Dedifferentiated amniotic fluid mesenchymal stem cell (primary cell): ENCODE data around the gene KIAA0930.
"Not testable (repeated sequence)": the region's sequence is repeated elsewhere in the genome, so short reads cannot be mapped to it uniquely, and the experiment has no call there.

ENCODE experiments used
- DNase-seq: peaks from one replicate; pipeline ENCODE4 v3.0.0-alpha.2; 2016; ENCODE audit errors: extremely low spot score

The KIAA0930 gene

DNA sequence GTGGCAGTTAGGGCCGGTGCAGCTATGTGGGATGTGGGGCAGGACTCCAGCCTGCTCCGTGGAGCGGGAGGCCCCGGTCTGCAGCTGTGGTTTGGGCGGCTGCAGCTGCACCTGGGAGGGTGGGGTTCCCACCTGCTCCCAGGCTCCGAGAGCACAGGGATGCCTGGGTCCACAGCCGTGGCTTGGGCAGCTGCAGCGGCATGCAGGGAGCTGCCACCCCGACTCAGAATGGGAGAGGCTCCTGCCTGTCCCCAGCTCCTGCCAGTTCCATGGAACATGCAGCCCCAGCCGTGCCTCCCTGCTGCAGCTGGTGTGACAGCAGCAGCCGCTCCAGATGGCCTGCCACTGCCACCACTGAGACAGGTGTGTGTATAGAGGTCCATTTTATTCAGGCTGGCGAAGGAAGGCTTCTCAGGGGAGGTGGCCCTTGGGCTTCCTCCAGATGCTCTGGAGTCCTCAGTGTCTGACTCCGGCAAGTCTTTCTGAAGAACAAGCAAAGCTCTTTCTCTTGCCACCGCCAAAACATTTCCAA, 22.3 kb upstream of the KIAA0930 start:
- no peak for DNase-seq

DNA sequence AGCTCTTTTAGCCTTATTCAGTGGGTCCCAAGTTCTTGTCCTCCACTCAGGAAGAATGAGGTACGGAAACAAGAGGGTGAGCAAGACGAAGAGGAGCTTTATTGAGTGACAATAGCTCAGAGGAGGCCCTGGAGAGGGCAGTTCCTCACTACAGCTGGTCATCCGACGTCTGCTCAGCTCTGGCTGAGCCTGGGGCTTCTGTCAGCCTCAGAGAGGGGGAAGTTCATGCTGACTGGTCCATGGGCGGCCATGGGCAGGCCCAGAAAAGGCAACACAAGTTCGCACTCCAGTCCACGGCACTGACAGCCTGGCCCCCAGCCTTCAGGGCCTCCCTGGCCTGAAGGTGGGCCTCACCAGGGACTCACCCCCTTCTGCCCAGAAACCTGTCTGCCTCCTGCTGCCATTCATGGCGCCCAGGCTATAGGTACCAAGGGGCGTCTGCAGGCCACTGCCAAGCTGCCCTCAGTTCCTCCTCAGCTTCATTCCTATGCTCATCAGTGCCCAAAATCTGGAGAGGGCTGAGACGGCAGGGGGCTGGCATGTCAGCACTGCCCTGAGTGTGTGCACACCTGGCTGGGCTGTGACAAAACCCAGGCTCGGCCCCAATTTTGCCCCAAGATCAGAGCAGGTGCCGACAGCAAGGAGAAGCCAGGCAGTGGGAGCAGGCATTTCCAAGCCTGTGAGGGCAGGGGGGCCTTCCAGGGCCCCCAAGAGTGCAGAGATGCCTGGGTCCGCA, 21.7 kb upstream of the KIAA0930 start:
- no peak for DNase-seq

DNA sequence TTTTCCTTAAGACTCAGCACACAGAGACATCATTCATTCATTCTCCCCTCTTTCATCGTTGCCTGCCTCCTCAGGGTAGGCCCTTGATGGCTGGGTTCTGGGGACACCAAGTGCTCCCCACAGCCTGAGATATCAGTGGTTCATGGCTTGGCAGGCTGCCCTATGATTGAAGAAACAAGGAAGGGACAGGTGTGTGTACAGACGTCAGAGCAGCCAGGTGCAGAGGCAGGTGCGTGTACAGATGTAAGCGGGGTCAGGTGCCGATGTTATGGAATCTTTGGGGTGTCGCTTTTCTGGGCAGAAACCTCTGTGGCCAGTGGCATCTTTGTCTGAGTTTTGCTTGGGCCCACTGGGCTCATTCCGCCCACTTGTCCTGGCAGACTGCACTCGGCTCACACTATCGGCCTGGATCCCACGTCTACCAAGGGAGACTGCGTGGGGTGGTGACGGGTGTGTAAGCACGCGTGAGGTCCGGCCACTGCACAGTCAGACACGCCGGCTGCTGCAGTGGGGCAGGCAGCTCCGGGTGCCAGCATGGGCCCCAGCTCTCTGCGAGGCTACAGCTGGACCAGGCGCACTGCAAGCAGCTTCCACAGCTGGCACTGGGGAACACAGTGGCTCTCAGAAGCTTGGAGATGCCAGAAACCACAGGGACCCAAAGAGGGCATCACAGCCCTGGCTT, 20.9 kb upstream of the KIAA0930 start:
- DNase-seq, result no peak

DNA sequence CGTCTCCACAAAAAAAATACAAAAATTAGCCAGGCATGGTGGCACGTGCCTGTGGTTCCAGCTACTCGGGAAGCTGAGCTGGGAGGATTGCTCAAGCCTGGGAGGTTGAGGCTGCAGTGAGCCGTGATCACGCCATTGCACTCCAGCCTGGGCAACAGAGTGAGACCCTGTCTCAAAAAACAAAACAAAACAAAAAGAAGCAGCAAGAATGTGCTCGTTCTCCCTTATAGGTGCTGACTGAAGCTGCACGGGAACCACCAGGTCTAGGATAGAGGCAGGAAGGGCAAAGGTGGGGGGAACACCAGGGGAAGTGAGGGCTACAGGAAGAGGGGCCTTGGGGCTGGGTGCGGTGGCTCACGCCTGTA, 19.7 kb upstream of the KIAA0930 start:
- DNase-seq, result not testable (repeated sequence)

DNA sequence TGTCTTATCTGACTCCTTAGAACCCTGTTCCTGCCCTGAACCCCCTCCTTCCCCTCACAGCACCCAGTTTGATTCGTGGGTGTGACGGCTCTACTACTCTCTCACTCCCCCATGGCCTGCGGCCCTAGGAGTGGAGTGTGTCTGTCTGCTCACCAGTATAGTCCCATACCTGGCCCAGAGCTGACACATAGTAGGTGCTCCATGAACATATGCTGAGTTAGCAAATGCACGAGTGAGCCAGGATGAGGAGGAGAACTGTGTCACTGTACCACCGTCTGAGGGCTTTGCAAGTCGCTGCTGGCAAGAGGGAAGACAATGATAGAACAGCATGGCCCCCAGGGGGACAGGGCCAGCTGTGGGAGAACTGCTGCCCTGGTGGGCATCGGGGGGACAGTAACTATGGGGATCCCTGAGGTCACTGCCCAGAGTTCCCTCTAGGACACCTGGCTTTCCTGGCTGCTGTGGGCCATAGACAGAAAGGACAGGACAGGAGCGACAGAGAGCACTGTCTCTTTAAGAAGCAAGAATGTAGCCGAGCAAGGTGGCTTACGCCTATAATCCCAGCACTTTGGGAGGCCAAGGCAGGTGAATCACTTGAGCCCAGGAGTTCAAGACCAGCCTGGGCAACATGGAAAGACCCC, 19.2 kb upstream of the KIAA0930 start:
- no peak for DNase-seq

DNA sequence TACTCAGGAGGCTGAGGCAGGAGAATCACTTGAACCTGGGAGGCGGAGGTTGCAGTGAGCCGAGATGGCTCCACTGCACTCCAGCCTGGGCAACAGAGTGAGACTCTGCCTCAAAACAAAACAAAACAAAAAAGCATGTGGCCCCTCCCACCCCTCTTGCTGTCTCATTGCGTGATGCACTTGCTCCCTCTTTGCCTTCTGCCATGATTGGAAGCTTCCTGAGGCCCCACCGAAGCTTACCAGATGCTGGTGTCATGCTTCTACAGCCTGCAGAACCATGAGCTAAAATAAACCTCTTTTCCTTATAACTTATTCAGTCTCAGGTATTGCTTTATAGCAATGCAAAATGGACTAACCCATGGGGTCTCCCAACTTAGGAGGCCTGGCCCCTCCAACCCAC, 17.2 kb upstream of the KIAA0930 start:
- DNase-seq, result not testable (repeated sequence)

DNA sequence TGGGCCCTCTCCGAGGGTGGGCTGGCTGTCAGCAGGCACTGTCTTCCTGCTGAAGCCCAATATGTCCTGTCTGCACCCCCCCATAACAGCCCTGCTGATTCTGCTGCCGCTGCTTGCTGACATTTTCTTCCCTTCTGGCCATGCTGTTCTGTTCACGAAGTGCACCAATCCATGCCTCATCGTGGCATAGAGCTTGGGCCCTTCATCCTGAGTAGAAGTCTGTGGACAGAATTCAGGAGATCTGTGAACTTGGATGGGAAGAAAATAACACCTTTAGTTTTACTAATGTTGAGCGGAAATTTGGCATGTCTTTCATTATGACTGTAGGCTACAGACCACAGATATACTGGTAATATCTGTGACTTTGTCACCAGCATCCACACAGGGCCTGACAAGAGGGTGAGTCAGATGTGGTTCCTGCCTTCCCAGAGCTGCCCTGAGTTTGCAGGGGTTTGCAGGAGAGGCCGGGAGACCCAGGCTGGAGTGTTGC, 14.1 kb upstream of the KIAA0930 start:
- DNase-seq, result no peak

DNA sequence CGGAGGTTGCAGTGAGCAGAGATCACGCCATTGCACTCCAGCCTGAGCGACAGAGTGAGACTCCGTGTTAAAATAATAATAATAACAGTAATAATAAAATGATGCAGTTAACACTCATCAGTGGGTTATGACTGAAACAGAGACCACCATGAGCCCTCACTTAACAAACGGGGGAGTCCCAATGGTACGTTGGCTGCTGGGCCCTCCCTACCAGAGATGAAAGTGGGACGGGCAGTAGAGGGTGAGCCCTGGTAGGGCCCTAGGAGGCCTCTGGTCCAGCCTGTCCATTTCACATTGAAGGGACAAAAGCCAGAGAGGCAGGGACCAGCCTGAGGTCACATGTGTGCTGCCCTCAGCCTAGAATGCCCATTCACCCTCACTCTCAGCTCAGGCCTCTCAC, 13.7 kb upstream of the KIAA0930 start:
- DNase-seq, result no peak

DNA sequence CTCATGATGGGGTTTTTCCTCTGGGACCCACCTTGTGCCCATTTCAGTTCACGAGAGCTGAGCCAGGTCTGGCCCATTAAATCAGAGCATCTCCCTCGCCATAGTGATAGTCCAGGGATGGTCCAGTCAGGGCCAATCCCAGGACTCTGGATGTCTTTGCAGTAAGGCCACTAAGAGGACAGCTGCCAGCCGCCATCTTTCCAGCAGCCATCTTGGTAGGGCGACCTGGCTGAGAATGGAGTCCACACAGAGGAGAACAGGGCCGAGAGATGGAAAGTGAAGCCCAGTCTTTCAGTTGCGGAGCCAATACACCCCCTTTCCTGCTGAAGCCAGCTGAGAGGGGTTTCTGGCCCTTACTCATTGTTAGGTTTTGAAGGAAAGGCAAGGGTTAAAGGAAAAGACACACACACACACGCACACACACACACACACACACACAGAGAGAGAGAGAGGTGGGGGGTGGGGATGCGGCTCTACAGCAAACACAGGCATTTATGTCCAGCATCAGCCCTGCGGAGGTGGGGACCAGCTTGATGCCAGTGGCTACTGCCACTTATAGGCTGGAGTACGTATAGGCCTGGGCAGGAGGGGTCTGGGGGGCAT, 12.4 kb upstream of the KIAA0930 start:
- DNase-seq, result no peak

DNA sequence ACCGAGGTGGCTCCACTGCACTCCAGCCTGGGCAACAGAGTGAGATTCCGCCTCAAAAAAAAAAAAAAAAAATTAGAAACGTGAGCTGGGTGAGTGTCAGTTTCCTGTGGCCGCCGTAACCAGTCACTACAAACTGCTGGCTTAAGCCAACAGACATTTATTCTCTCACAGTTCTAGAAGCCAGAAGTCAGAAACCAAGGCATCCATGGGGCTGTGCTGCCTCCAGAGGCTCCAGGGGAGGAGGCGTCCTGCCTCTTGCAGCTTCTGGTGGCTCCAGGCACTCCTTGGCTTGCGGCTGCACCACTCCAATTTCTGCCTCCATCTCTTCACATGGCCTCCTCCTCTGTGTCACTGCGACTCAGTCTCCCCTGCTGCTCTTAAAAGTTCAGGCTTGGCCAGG, 11.1 kb upstream of the KIAA0930 start:
- no peak for DNase-seq

DNA sequence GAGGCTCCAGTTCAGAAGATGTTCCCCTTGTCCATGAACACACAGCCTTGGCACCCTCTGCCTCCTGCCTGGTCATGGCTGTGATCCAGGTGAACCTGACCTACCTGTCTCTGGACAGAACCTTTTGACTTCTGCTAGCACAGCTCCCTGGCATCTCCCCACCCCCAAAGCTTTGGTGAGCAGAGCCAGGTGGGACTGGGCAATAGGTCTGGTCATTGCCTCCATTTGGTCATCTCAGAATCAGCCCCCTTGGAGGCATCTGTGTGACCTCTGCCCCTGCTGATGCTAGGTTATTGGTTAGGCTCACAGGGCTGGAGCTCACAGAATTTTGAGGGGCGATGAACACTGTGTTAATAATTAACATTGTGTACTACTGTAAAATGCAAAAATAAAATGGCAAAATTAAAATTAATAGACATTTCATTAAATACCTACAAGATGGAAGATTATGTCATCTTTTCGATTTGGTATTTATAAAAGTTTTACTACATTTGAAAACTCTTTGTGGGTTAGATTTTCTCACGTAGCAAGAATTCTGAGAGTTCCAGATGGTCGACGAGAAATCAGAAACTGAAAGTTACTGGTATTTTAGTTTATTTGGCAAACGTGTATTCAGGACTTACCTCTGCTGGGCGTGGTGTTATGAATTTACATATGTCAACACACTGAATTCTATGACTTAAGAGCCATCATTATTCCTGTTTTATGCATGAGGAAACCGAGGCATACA, 8.3 kb upstream of the KIAA0930 start:
- DNase-seq, result no peak

DNA sequence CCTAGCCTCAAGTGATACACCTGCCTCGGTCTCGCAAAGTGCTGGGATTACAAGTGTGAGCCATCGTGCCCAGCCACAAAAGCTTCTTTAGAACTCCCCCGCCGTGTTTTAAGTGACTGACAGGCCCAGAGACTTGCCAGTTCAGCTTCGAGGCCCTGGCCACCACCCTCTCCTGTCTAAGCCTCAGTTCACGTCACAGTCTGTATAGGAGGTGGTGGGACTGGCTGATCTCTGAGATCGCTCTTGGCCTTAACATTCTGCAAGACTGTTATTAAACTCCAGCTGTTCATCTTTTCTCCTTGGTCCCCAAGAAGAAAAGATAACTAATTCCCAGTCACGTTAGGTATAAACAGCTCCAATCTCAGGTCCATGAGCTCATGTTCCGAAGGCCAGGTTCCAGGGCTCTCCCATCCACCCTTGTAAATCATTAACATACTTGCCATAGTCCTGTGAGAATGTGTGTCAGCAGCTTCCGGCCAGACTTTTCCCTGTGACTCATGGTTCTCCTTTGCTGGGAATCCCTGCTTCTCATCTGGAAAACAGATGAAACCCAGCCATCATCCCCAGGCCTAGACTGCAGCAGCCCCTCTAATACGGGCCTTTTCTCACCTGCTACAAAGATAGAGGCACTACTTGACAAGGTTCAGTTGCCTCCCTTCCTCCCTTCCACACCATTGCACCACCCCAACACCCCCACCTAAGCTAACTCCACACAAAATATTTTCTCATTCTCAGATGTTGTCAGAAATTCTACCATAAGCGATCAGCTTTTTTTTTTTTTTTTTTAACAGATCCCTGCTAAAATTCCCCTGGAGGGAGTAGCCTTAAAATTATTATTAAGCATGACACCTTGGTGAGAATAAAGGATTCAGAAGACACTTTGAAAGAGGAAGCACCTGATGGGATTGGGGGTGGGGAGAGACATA, 5.6 kb upstream of the KIAA0930 start:
- peak; percentile 87 for DNase-seq

DNA sequence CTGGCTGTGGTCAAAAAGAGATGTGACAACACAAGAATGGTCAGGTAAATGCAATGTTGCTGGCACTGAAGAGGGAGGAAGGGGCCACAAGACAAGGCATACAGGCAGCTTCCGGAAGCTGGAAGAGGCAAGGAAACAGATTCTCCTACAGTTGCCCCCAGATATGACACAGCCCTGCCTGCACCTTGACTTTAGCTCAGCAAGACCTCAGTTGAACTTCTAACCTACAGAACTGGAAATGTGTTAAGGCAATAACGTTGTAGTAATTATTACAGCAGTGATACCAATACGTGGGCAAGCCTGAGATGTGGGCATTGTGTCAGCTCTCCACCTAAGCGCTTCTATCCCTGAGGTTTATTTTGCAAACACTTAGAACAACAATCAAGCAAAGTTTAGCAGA, 4.2 kb upstream of the KIAA0930 start:
- no peak for DNase-seq

DNA sequence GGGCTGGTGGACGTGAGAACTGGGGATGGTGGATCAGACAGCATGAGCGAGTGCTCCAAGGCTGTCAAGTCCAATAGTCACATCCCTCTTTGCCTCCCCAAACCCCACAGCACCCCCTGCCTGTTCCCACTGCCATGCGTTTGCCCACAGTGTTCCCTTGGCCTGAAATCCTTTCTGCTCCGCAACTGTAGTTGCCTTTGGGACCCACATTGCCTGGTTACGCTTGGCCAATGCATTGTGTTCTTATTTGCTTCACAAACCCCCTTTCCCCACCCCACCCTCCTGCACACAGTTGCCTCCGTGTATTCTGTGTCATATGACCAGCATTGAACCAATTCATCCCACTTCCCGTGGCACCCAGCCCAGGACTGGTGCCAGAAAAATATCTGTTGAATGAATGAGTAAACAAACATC, 2.1 kb upstream of the KIAA0930 start:
- no peak for DNase-seq

DNA sequence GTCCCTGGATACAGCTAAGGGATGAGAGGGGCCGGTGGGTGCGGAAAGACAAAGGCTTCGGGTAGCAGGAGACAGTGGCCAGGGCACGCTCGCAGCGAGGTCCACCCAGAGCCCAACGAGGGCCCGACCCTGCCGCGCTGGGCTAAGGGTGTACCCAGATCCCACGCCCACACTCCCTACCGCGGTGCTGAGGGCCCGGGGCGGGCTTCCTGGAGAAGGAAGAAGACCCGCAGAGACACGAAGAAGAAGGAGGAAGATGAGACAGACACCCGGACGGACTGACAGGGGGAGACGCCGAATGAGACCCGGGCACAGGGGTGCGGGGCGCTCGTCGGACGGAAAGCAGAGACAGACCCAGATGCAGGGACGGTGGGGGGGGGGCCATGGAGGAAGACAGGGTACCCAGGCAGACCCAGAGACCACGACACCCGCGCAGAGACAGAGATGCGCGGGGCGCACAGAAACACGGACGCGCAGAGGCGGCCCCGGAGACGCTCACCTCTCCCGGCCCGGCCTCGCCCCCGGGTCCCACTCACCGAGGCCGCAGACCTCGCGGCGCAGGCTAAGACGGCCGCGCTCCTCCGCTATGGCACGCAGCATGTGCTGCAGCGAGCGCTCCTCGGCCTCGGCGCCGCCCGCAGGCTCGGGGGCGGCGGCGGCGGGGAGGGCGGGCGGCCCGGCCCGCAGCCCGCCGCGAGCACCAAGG, 437 bp downstream of the KIAA0930 start:
- no peak for DNase-seq

DNA sequence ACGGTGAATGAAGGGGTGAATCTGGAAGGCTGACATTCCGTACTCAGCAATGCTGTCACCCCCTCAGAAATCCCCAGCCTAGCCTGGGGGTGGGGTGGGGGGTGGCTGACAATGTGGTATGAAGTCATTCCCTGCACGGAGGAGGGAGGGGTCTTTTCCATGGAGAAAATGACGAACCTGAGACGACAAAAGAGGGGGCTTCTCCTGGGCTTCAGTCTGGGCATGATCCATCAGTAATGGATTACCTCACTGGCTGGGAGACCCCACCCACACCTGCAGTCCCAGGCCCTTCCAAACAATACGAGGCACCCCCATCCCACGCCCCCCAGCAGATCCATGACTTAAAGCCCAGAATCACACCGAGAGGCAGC, 1.0 kb downstream of the KIAA0930 start:
- no peak for DNase-seq

DNA sequence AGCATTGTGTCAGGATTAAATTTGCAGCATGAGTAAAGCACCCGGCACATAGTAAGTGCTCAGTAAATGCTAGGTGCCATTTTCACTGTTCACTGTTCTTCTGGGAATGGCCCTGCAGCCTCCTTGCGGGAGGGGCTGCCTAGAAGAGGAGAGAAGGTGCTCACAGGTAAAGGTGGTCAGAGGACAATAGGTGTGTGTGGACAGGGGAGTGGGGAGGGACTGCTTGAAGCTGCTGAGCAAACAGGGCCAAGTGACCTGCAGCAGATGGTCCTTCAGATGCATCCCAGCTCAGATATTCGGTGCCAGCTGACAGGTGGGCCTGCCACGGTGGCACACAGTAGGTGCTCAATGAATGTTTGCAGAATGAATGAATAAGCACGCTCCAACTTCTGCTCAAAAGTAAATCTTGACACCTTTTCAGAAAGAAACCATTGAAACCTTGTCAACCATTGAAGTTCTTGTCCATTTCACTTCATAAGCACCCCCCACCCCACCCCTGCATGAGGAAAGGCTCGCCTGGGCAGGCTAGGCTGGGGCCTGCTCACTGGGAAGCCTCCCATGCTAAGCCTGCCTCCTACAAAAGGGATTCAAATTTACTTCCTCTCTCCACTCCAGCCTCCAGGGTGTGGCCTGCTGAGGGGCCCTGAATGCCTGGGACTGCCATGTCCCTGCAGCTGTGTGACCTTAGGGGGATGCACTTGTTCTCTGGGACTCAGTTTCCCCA, 1.6 kb downstream of the KIAA0930 start:
- DNase-seq, result no peak

DNA sequence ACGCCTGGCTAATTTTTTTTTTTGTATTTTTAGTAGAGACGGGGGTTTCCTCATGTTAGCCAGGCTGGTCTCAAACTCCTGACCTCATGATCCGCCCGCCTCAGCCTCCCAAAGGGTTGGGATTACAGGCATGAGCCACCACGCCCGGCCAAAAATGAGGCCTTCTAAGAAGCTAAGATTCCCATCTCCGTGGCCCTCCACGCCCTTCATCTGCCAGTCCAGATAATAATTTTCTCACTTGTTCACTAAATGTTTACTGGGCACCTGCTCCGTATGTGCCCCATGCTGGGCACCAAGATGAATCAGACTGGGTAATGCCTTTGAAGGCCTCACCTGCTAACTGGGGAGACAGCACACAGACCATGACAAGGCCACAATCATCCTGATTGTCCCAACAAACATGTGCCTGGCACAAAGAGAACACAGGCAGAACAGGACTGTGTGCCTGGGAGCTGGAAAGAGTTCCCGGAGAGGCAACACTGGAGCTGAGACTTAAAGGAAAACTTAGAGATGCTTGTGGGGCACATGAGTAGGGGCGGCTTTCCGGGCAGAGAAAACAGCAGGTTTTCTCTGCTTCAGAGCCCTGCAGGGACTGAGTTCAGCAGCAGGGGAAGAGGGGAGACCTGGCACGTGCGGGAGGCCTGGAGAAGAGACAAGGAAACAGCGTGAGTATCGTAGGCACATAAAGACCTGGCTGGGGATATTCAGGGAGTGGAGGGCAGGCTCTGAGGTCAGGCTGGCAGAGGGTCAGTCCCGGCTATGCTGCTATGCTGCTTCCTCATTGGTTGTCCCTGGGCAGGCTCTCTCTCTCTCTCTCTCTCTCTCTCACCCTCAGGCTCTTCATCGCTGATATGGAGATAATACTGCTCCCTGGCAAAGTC, 2.4 kb downstream of the KIAA0930 start:
- DNase-seq, result no peak
